Liver (tissue), 9 donors: ENCODE data around the gene ABAT. TPM values are rescaled to one million over a fixed set of nuclear protein-coding genes. Genes with fewer than 3 reads are reported as not detected.

Source experiments
- DNase-seq: peaks from one replicate; pipeline ENCODE4 v3.0.0-alpha.2; 2017; ENCODE audit warnings: low spot score
- H3K27ac ChIP-seq, 2 donors: one replicate each; pipeline ENCODE4 v1.7.0; 2013; ENCODE audit warnings: inconsistent platforms in 2 of 2, low read length in 2 of 2, control low read depth in 1 of 2, low read depth in 1 of 2, mild to moderate bottlenecking in 1 of 2
- H3K27me3 ChIP-seq, 4 donors: one replicate each; pipeline versions ENCODE4 v1.6.1 to v1.7.0; 2013; ENCODE audit warnings: low read length in 3 of 4, inconsistent platforms in 1 of 4, mild to moderate bottlenecking in 1 of 4, moderate library complexity in 1 of 4; ENCODE audit not compliant: control insufficient read depth in 4 of 4, insufficient read depth in 4 of 4
- H3K36me3 ChIP-seq, 4 donors: one replicate each; pipeline versions ENCODE4 v1.6.1 to v1.7.0; 2013; ENCODE audit warnings: low read length in 3 of 4, mild to moderate bottlenecking in 3 of 4, low read depth in 1 of 4, moderate library complexity in 1 of 4; ENCODE audit not compliant: control insufficient read depth in 4 of 4, insufficient read depth in 3 of 4
- H3K4me1 ChIP-seq, 4 donors: one replicate each; pipeline versions ENCODE4 v1.6.1 to v1.7.0; 2013; ENCODE audit warnings: low read length in 3 of 4, mild to moderate bottlenecking in 3 of 4, moderate library complexity in 1 of 4; ENCODE audit not compliant: control insufficient read depth in 4 of 4, insufficient read depth in 4 of 4
- H3K4me3 ChIP-seq, 3 donors: one replicate each; pipeline versions ENCODE4 v1.6.1 to v1.7.0; 2013; ENCODE audit warnings: low read length in 3 of 3, control low read depth in 1 of 3, low read depth in 1 of 3, mild to moderate bottlenecking in 1 of 3
- H3K9ac ChIP-seq, 2 donors: one replicate each; pipeline ENCODE4 v1.7.0; 2013; ENCODE audit warnings: low read length in 2 of 2, mild to moderate bottlenecking in 2 of 2, moderate library complexity in 2 of 2, control low read depth in 1 of 2, low read depth in 1 of 2
- H3K9me3 ChIP-seq, 4 donors: one replicate each; pipeline versions ENCODE4 v1.6.1 to v1.7.0; 2013; ENCODE audit warnings: low read length in 3 of 4; ENCODE audit not compliant: control insufficient read depth in 4 of 4
- EGR1 ChIP-seq, 2 donors: IDR thresholded peaks; 2 replicates each; pipeline ENCODE4 v1.6.1; 2016 to 2018; ENCODE audit warnings: antibody characterized with exemption in 2 of 2, low read depth in 2 of 2
- FOXA1 ChIP-seq: IDR thresholded peaks from 2 replicates; pipeline ENCODE4 v1.6.1; 2016; ENCODE audit warnings: antibody characterized with exemption
- FOXA2 ChIP-seq: IDR thresholded peaks from 2 replicates; pipeline ENCODE4 v1.6.1; 2016; ENCODE audit warnings: antibody characterized with exemption
- GABPA ChIP-seq, 2 donors: IDR thresholded peaks in 1 of 2; conservative IDR thresholded peaks in 1 of 2; 2 replicates each; pipeline ENCODE4 v1.6.1; 2016; ENCODE audit warnings: antibody characterized with exemption in 2 of 2, mild to moderate bottlenecking in 1 of 2, moderate library complexity in 1 of 2
- HNF4A ChIP-seq, 2 donors: conservative IDR thresholded peaks; 2 replicates each; pipeline ENCODE4 v1.6.1; 2016; ENCODE audit warnings: antibody characterized with exemption in 2 of 2, mild to moderate bottlenecking in 2 of 2
- HNF4G ChIP-seq: IDR thresholded peaks from 2 replicates; pipeline ENCODE4 v1.6.1; 2016; ENCODE audit warnings: antibody characterized with exemption
- JUND ChIP-seq, 2 donors: IDR thresholded peaks; 2 replicates each; pipeline ENCODE4 v1.6.1; 2016; ENCODE audit warnings: antibody characterized with exemption in 2 of 2
- NR2F2 ChIP-seq: IDR thresholded peaks from 2 replicates; pipeline ENCODE4 v1.6.1; 2016; ENCODE audit warnings: antibody characterized with exemption
- RAD21 ChIP-seq, 2 donors: IDR thresholded peaks; 2 replicates each; pipeline ENCODE4 v1.6.1; 2016; ENCODE audit warnings: antibody characterized with exemption in 2 of 2, mild to moderate bottlenecking in 2 of 2
- REST ChIP-seq: IDR thresholded peaks from 2 replicates; pipeline ENCODE4 v1.6.1; 2016; ENCODE audit warnings: antibody characterized with exemption, mild to moderate bottlenecking
- RXRA ChIP-seq, 2 donors: IDR thresholded peaks; 2 replicates each; pipeline ENCODE4 v1.6.1; 2017 to 2018; ENCODE audit warnings: antibody characterized with exemption in 2 of 2, mild to moderate bottlenecking in 1 of 2
- SP1 ChIP-seq: IDR thresholded peaks from 2 replicates; pipeline ENCODE4 v1.6.1; 2018; ENCODE audit warnings: antibody characterized with exemption, mild to moderate bottlenecking
- TAF1 ChIP-seq: conservative IDR thresholded peaks from 2 replicates; pipeline ENCODE4 v1.6.1; 2016; ENCODE audit warnings: antibody characterized with exemption, mild to moderate bottlenecking
- YY1 ChIP-seq: IDR thresholded peaks from 2 replicates; pipeline ENCODE4 v1.6.1; 2016; ENCODE audit warnings: antibody characterized with exemption, mild to moderate bottlenecking
- WGBS: extraction: QIAGEN DNeasy Blood & Tissue Kit; methylation state at CpG from one replicate; pipeline ENCODE4 v1.1.7; 2013; 5-methylcytosine and 5-hydroxymethylcytosine counted together
- polyA plus RNA-seq, 2 donors: library from polyadenylated mRNA; stranded (reverse) in 1 of 2; unstranded in 1 of 2; fragments of 200-250 nt in 1 of 2; fragments of >200 nt in 1 of 2; fragmentation: Nextera tagmentation in 1 of 2; extraction: Ambion mirVana in 1 of 2; gene quantifications; one replicate each; pipeline versions ENCODE4 v1.2.1 to v1.2.3, GENCODE V29; 2013 to 2015
- total RNA-seq, 2 donors: library from RNA; depleted of rRNA; stranded (reverse); fragments of >200 nt; gene quantifications; one replicate each; pipeline ENCODE4 v1.2.3, GENCODE V29; 2014
- TF ChIP-seq, protein P1 (sequence below): IDR thresholded peaks from 2 replicates; pipeline ENCODE4 v1.6.1; 2016; ENCODE audit warnings: antibody characterized with exemption
- TF ChIP-seq, protein P2 (sequence below): IDR thresholded peaks from 2 replicates; pipeline ENCODE4 v1.6.1; 2016; ENCODE audit warnings: antibody characterized with exemption
- TF ChIP-seq, protein P3 (sequence below): fragments of 150-350 bp; IDR thresholded peaks from 2 replicates; pipeline ENCODE4 v1.5.1; 2017; ENCODE audit warnings: improper control_type of control experiment, low read depth, low read length; ENCODE audit not compliant: missing input control
- donor health status: healthy.
- donor health status: healthy.
- donor health status: healthy.
- donor health status: healthy.
- donor health status: healthy.

Gene ABAT
- total and polyA plus RNA-seq, 4 donors = 52.4 to 205 (median 141) TPM

GRCh38 chr16:8806272-8806983 is 132.0 kb downstream of the ABAT start:
- WGBS = 92% methylated on average over 13 of the region's 13 CpGs
- H3K9ac ChIP-seq = no peak overlapping the region
- TF ChIP-seq HNF4A (conservative IDR thresholded peaks at IDR 0.05) = no peak
- TF ChIP-seq FOXA1 = no peak
- TF ChIP-seq SP1 = no peak
- no peak for TF ChIP-seq FOXA2
- no peak for TF ChIP-seq GABPA (IDR thresholded peaks at IDR 0.05 in 1 of 2, conservative IDR thresholded peaks at IDR 0.05 in 1 of 2)
- no peak for TF ChIP-seq RAD21 (IDR thresholded peaks at IDR 0.05)
- TF ChIP-seq, protein P1, sequence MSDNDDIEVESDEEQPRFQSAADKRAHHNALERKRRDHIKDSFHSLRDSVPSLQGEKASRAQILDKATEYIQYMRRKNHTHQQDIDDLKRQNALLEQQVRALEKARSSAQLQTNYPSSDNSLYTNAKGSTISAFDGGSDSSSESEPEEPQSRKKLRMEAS = no peak
- no peak for TF ChIP-seq TAF1
- TF ChIP-seq REST = no peak
- TF ChIP-seq EGR1 (IDR thresholded peaks at IDR 0.05; ENCODE audit: low read depth in 2 of 2) = no peak
- TF ChIP-seq, protein P2, sequence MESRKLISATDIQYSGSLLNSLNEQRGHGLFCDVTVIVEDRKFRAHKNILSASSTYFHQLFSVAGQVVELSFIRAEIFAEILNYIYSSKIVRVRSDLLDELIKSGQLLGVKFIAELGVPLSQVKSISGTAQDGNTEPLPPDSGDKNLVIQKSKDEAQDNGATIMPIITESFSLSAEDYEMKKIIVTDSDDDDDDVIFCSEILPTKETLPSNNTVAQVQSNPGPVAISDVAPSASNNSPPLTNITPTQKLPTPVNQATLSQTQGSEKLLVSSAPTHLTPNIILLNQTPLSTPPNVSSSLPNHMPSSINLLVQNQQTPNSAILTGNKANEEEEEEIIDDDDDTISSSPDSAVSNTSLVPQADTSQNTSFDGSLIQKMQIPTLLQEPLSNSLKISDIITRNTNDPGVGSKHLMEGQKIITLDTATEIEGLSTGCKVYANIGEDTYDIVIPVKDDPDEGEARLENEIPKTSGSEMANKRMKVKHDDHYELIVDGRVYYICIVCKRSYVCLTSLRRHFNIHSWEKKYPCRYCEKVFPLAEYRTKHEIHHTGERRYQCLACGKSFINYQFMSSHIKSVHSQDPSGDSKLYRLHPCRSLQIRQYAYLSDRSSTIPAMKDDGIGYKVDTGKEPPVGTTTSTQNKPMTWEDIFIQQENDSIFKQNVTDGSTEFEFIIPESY = no peak
- TF ChIP-seq YY1 = no peak
- H3K4me3 ChIP-seq = no peak overlapping the region
- peaks cover 0 to 24% (median 16%) of the 10 kb centered on the region in 4 donors for H3K4me1 ChIP-seq
- DNase-seq = no peak
- peaks cover 20 to 72% (median 54%) of the 10 kb centered on the region in 4 donors for H3K36me3 ChIP-seq
- H3K27me3 ChIP-seq = no peaks in the 10 kb centered on the region
- H3K27ac ChIP-seq = no peak overlapping the region
- H3K9me3 ChIP-seq = no peaks in the 10 kb centered on the region

GRCh38 chr16:8807189-8807588 is 132.8 kb downstream of the ABAT start:
- DNase-seq = no peak
- no peaks in the 10 kb centered on the region for H3K9me3 ChIP-seq
- H3K4me3 ChIP-seq = no peak overlapping the region
- no peak overlapping the region for H3K27ac ChIP-seq
- no peak overlapping the region for H3K9ac ChIP-seq
- peaks cover 0 to 18% (median 16%) of the 10 kb centered on the region in 4 donors for H3K4me1 ChIP-seq
- H3K27me3 ChIP-seq = no peaks in the 10 kb centered on the region
- no peak for TF ChIP-seq GABPA (IDR thresholded peaks at IDR 0.05 in 1 of 2, conservative IDR thresholded peaks at IDR 0.05 in 1 of 2)
- TF ChIP-seq EGR1 (IDR thresholded peaks at IDR 0.05; ENCODE audit: low read depth in 2 of 2) = no peak
- TF ChIP-seq, protein P2 = no peak
- TF ChIP-seq, protein P1 = no peak
- no peak for TF ChIP-seq SP1
- TF ChIP-seq JUND (IDR thresholded peaks at IDR 0.05) = no peak
- TF ChIP-seq FOXA1 = no peak
- TF ChIP-seq, protein P3, sequence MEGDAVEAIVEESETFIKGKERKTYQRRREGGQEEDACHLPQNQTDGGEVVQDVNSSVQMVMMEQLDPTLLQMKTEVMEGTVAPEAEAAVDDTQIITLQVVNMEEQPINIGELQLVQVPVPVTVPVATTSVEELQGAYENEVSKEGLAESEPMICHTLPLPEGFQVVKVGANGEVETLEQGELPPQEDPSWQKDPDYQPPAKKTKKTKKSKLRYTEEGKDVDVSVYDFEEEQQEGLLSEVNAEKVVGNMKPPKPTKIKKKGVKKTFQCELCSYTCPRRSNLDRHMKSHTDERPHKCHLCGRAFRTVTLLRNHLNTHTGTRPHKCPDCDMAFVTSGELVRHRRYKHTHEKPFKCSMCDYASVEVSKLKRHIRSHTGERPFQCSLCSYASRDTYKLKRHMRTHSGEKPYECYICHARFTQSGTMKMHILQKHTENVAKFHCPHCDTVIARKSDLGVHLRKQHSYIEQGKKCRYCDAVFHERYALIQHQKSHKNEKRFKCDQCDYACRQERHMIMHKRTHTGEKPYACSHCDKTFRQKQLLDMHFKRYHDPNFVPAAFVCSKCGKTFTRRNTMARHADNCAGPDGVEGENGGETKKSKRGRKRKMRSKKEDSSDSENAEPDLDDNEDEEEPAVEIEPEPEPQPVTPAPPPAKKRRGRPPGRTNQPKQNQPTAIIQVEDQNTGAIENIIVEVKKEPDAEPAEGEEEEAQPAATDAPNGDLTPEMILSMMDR = no peak
- no peak for TF ChIP-seq REST
- TF ChIP-seq TAF1 = no peak
- TF ChIP-seq RXRA (IDR thresholded peaks at IDR 0.05) = no peak
- TF ChIP-seq NR2F2 = no peak
- TF ChIP-seq RAD21 (IDR thresholded peaks at IDR 0.05) = no peak
- no peak for TF ChIP-seq HNF4A (conservative IDR thresholded peaks at IDR 0.05)
- TF ChIP-seq HNF4G = no peak
- 99% methylated on average over 5 of the region's 5 CpGs for WGBS
- peaks cover 24 to 80% (median 56%) of the 10 kb centered on the region in 4 donors for H3K36me3 ChIP-seq
